ENCODE measurements around the gene ACAP3.

DNA sequence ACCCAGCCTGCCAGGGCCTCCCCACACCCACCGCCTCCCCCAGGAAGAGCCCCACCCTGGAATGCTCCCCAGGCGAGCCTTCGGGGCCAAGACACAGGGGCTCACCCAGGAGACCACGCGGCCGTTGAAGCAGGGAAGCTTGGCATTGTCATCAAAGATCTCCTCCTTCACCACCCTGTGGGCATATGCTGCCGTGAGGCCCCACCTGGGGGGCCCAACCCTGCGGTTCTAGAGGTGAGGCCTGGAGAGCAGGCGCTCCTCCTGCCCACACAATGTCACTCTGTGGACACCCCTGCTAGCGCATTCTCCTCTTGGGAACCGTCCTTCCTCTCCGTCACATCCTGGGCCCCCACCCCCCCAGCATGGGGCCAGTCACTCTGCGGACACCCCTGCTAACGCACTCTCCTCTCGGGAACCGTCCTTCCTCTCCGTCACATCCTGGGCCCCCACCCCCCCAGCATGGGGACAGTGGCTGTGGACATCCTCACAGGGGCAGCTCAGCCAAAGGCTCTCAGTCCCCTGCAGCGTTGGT, 34.9 kb upstream of the ACAP3 start:
- TF ChIP-seq, protein P1, sequence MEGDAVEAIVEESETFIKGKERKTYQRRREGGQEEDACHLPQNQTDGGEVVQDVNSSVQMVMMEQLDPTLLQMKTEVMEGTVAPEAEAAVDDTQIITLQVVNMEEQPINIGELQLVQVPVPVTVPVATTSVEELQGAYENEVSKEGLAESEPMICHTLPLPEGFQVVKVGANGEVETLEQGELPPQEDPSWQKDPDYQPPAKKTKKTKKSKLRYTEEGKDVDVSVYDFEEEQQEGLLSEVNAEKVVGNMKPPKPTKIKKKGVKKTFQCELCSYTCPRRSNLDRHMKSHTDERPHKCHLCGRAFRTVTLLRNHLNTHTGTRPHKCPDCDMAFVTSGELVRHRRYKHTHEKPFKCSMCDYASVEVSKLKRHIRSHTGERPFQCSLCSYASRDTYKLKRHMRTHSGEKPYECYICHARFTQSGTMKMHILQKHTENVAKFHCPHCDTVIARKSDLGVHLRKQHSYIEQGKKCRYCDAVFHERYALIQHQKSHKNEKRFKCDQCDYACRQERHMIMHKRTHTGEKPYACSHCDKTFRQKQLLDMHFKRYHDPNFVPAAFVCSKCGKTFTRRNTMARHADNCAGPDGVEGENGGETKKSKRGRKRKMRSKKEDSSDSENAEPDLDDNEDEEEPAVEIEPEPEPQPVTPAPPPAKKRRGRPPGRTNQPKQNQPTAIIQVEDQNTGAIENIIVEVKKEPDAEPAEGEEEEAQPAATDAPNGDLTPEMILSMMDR (IDR thresholded peaks at IDR 0.05), result no peak
- no peak for TF ChIP-seq POLR2A (IDR thresholded peaks at IDR 0.05)

All from Peyer's patch (tissue), 4 donors.